Glomerular visceral epithelial cell (primary cell): ENCODE measurements around the gene TYW1.
"Not testable (repeated sequence)": the region's sequence is repeated elsewhere in the genome, so short reads cannot be mapped to it uniquely, and the experiment has no call there.

Source experiments
- DNase-seq: peaks from one replicate; pipeline ENCODE4 v3.0.0-alpha.2; 2016; ENCODE audit errors: extremely low spot score

The TYW1 gene

GRCh38 chr7:66996444-66997191, at the start of gene TYW1:
Gene TYW1 (plus strand): TSS chr7:66996833. CDS start chr7:66996979, 146 bp downstream.
- peak; percentile 98 for DNase-seq

GRCh38 chr7:66948480-66949109, 48.0 kb upstream of the TYW1 start:
- no peak for DNase-seq

GRCh38 chr7:66950311-66950710, 46.3 kb upstream of the TYW1 start:
- DNase-seq = no peak

- DNase-seq = no peak
These were observed 45.9 kb upstream of the TYW1 start for GRCh38 chr7:66950763-66951162.

GRCh38 chr7:66952343-66953043, 44.1 kb upstream of the TYW1 start:
- peak; percentile 76 for DNase-seq

GRCh38 chr7:66953044-66953427, 43.6 kb upstream of the TYW1 start:
- DNase-seq = no peak

- DNase-seq = no peak
These were observed 38.9 kb upstream of the TYW1 start for GRCh38 chr7:66957595-66958290.

- DNase-seq = no peak
These were observed 37.9 kb upstream of the TYW1 start for GRCh38 chr7:66958538-66959350.

GRCh38 chr7:66960192-66960591, 36.4 kb upstream of the TYW1 start:
- no peak for DNase-seq

- no peak for DNase-seq
These were observed 35.5 kb upstream of the TYW1 start for GRCh38 chr7:66961096-66961495.

- no peak for DNase-seq
These were observed 32.2 kb upstream of the TYW1 start for GRCh38 chr7:66964411-66964810.

GRCh38 chr7:66967029-66967428, 29.6 kb upstream of the TYW1 start:
- DNase-seq = no peak

GRCh38 chr7:66969001-66969400, 27.6 kb upstream of the TYW1 start:
- not testable (repeated sequence) for DNase-seq

GRCh38 chr7:66970310-66970709, 26.3 kb upstream of the TYW1 start:
- no peak for DNase-seq

GRCh38 chr7:66974986-66975590, 21.5 kb upstream of the TYW1 start:
- DNase-seq = no peak

GRCh38 chr7:66978312-66978711, 18.3 kb upstream of the TYW1 start:
- DNase-seq = not testable (repeated sequence)

GRCh38 chr7:66979013-66979412, 17.6 kb upstream of the TYW1 start:
- not testable (repeated sequence) for DNase-seq

GRCh38 chr7:66980336-66980735, 16.3 kb upstream of the TYW1 start:
- not testable (repeated sequence) for DNase-seq

GRCh38 chr7:66989552-66989951, 7.1 kb upstream of the TYW1 start:
- not testable (repeated sequence) for DNase-seq

- not testable (repeated sequence) for DNase-seq
These were observed 2.6 kb upstream of the TYW1 start for GRCh38 chr7:66994051-66994450.

GRCh38 chr7:66994691-66995049, 2.0 kb upstream of the TYW1 start:
- DNase-seq = peak; percentile 77
